Measurements from ENCODE around the gene ADRA2B. TPM values are rescaled to one million over a fixed set of nuclear protein-coding genes. Genes with fewer than 3 reads are reported as not detected.

The ADRA2B gene
- total and polyA plus RNA-seq, 2 donors (not counting 3 experiments of a cell fraction or from before 2014, with no cell fraction given) = not detected

GRCh38 chr2:96151595-96152303, 35.4 kb upstream of the ADRA2B start:
- H2AFZ ChIP-seq (ENCODE audit: low read depth, low read length) = no peak overlapping the region
- H3K36me3 ChIP-seq (ENCODE audit: control insufficient read depth in 2 of 2, extremely low read depth in 1 of 2, insufficient read depth in 2 of 2, low read length in 2 of 2) = no peaks in the 10 kb centered on the region
- H3K9me3 ChIP-seq (replicated peaks; ENCODE audit: control insufficient read depth, insufficient read depth, low read length) = no peaks in the 10 kb centered on the region
- intact Hi-C loops (cut with micrococcal nuclease) = no loop called here
- no peaks in the 10 kb centered on the region for H4K20me1 ChIP-seq (replicated peaks; ENCODE audit: control insufficient read depth, extremely low read depth, insufficient read depth, low read length)
- dilution Hi-C loops (cut with MboI; ENCODE audit: extremely low pct_ligation_motif_present, low sequenced_read_pairs) = no loop called here
- DNase-seq (ENCODE audit: low read depth, low spot score) = no peak
- no peaks in the 10 kb centered on the region for H3K9me1 ChIP-seq (replicated peaks; ENCODE audit: control insufficient read depth, extremely low read depth, insufficient read depth, low read length)
- H3K4me3 ChIP-seq (replicated peaks in 1 of 3; ENCODE audit: insufficient read depth in 1 of 3, low read depth in 1 of 3, low read length in 3 of 3) = no peak overlapping the region
- ChIA-PET POLR2A (no interaction called here), CTCF (interaction anchor here (0.6 to 6.3 kb wide), 3 partner anchors 13 to 35 kb away, joined by 3 to 26 read pairs (median 3); partner anchors contain the start of gene ASTL)
- no peak overlapping the region for H3K27ac ChIP-seq (ENCODE audit: insufficient read depth, low read depth, low read length)
- no peak for FAIRE-seq
- BruUV-seq (replicated peaks) = no TSS peak
- no peaks in the 10 kb centered on the region for H3K27me3 ChIP-seq (ENCODE audit: control insufficient read depth in 2 of 2, insufficient read depth in 2 of 2, low read length in 2 of 2)
- H3K4me2 ChIP-seq (ENCODE audit: insufficient read depth, low read length) = no peak overlapping the region
- H3K79me2 ChIP-seq (ENCODE audit: control insufficient read depth, insufficient read depth, low read length) = no peaks in the 10 kb centered on the region
- H3K9ac ChIP-seq (replicated peaks; ENCODE audit: extremely low read depth, insufficient read depth, low read length) = no peak overlapping the region
- no peaks in the 10 kb centered on the region for H3K4me1 ChIP-seq (ENCODE audit: control insufficient read depth, extremely low read depth, insufficient read depth, low read length)
- TF ChIP-seq POLR2A (IDR thresholded peaks at IDR 0.05; ENCODE audit: low read depth, low read length) (no peak), MAX (IDR thresholded peaks at IDR 0.05; ENCODE audit: insufficient read depth, insufficient read length) (no peak), POLR2AphosphoS5 (IDR thresholded peaks at IDR 0.05; ENCODE audit: insufficient read depth, low read depth, low read length) (no peak), CTCF (IDR thresholded peaks at IDR 0.05; ENCODE audit: extremely low read depth in 1 of 2, insufficient read depth in 1 of 2, low read depth in 1 of 2, low read length in 2 of 2) (no peak), MYC (IDR thresholded peaks at IDR 0.05; ENCODE audit: low read depth, low read length) (no peak), GATA2 (IDR thresholded peaks at IDR 0.05; ENCODE audit: insufficient read depth, insufficient read length, low read depth, low read length) (no peak), FOS (IDR thresholded peaks at IDR 0.05; ENCODE audit: borderline replicate concordance, insufficient read depth, low read length) (no peak), JUN (IDR thresholded peaks at IDR 0.05; ENCODE audit: borderline replicate concordance, insufficient read depth, insufficient read length, low read depth) (no peak), EZH2 (IDR thresholded peaks at IDR 0.05; ENCODE audit: borderline replicate concordance, low read depth, low read length, severe bottlenecking) (no peak)

Data from endothelial cell of umbilical vein (primary cell).